Gastrocnemius medialis (tissue), 4 donors: Measurements from ENCODE around the gene ZNF592. TPM values are rescaled to one million over a fixed set of nuclear protein-coding genes. Genes with fewer than 3 reads are reported as not detected.
A peak's percentile ranks its signal among the peaks of the same experiment; 100 is the strongest.

ENCODE experiments used
- ATAC-seq, 2 donors: fragments of 150-250 bp; one replicate each; pipeline ENCODE4 v1.9.1; 2016
- DNase-seq, 2 donors: peaks; one replicate each; pipeline ENCODE4 v3.0.0-alpha.2; 2019
- H3K27ac ChIP-seq, 4 donors: fragments of 200-600 bp; sonication (generic); 1 replicate in 1 of 4; 2 replicates in 3 of 4; pipeline ENCODE4 v1.5.1; 2016 to 2018; ENCODE audit warnings: mild to moderate bottlenecking in 2 of 4, moderate library complexity in 1 of 4
- H3K27me3 ChIP-seq, 3 donors: fragments of 200-600 bp; sonication (generic) in 2 of 3; 1 replicate in 1 of 3; 2 replicates in 2 of 3; pipeline versions ENCODE4 v1.5.1 to v1.6.0; 2016 to 2019; ENCODE audit warnings: mild to moderate bottlenecking in 1 of 3, moderate library complexity in 1 of 3
- H3K36me3 ChIP-seq, 2 donors: fragments of 200-600 bp; sonication (generic) in 1 of 2; one replicate each; pipeline ENCODE4 v1.5.1; 2017 to 2018
- H3K4me1 ChIP-seq, 2 donors: fragments of 200-600 bp; sonication (generic) in 1 of 2; one replicate each; pipeline ENCODE4 v1.5.1; 2016 to 2017; ENCODE audit warnings: mild to moderate bottlenecking in 2 of 2
- H3K4me3 ChIP-seq, 4 donors: fragments of 200-600 bp; sonication (generic) in 3 of 4; 1 replicate in 1 of 4; 2 replicates in 3 of 4; pipeline ENCODE4 v1.5.1; 2016 to 2019; ENCODE audit warnings: mild to moderate bottlenecking in 2 of 4
- H3K9me3 ChIP-seq, 3 donors: fragments of 200-600 bp; sonication (generic) in 2 of 3; 1 replicate in 1 of 3; 2 replicates in 2 of 3; pipeline ENCODE4 v1.5.1; 2016 to 2019
- POLR2A ChIP-seq, 2 donors: fragments of 450-650 bp; IDR thresholded peaks; one replicate each; pipeline ENCODE4 v1.6.1; 2017; ENCODE audit warnings: antibody characterized with exemption in 2 of 2, mild to moderate bottlenecking in 2 of 2, moderate library complexity in 2 of 2
- in situ Hi-C, 4 donors: fragments of 200-750 bp; cut with MboI; loops; one replicate each; pipeline versions ENCODE4 v1.15.0 to v1.8.0; 2017; ENCODE audit warnings: low sequenced_read_pairs in 4 of 4
- intact Hi-C: fragments of 100-400 bp; cut with DNase I; formaldehyde crosslinking; loops from one replicate; pipeline ENCODE4 v1.15.1; 2023; ENCODE audit warnings: low total_unique reads
- total RNA-seq, 4 donors: library from RNA; depleted of rRNA; stranded (reverse); fragments of >200 nt; gene quantifications; one replicate each; pipeline versions ENCODE4 v1.1.0 to v1.2.3, GENCODE V29; 2016
- TF ChIP-seq, protein P1 (sequence below), 5 experiments: fragments of 450-650 bp in 3 of 5; fragments of 200-600 bp in 2 of 5; sonication (generic) in 2 of 5; IDR thresholded peaks in 4 of 5; conservative IDR thresholded peaks in 1 of 5; 1 replicate in 4 of 5; 2 replicates in 1 of 5; pipeline ENCODE4 v1.5.1; 2016 to 2019; ENCODE audit warnings: antibody characterized with exemption in 5 of 5, mild to moderate bottlenecking in 3 of 5, moderate library complexity in 3 of 5

ZNF592 gene
- total RNA-seq, 4 donors from 2014 or later = 30.0 to 49.2 (median 33.8) TPM

DNA sequence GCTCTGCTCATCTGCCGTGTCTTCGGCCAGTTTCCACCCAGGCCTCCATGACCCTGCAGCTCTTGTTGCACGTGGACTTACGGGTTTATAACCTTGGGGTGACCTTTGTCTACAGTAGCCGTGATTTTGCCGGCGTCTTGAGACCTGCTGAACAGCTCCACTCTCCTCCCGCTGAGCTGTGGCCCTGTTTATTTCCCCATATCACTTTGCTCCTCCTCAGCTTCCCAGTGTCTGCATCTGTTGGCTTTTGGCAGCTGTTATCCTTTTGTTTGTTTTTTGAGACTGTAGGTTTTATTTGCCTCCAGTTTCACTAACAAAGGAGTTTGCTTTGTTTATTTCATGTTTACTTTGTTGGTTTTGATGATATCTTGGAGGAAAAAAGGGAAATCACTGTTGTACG is 106.7 kb downstream of the ZNF592 start:
- peak overlapping the region; percentile 76 to 86 (median 80) for H3K27ac ChIP-seq
- in situ Hi-C loops = no loop called here
- DNase-seq = no peak
- no peaks in the 10 kb centered on the region for H3K9me3 ChIP-seq
- peaks cover 42 to 45% of the 10 kb centered on the region in 2 donors for H3K4me1 ChIP-seq
- H3K4me3 ChIP-seq = no peak overlapping the region
- no peaks in the 10 kb centered on the region for H3K27me3 ChIP-seq
- TF ChIP-seq, protein P1, sequence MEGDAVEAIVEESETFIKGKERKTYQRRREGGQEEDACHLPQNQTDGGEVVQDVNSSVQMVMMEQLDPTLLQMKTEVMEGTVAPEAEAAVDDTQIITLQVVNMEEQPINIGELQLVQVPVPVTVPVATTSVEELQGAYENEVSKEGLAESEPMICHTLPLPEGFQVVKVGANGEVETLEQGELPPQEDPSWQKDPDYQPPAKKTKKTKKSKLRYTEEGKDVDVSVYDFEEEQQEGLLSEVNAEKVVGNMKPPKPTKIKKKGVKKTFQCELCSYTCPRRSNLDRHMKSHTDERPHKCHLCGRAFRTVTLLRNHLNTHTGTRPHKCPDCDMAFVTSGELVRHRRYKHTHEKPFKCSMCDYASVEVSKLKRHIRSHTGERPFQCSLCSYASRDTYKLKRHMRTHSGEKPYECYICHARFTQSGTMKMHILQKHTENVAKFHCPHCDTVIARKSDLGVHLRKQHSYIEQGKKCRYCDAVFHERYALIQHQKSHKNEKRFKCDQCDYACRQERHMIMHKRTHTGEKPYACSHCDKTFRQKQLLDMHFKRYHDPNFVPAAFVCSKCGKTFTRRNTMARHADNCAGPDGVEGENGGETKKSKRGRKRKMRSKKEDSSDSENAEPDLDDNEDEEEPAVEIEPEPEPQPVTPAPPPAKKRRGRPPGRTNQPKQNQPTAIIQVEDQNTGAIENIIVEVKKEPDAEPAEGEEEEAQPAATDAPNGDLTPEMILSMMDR (IDR thresholded peaks at IDR 0.05 in 4 of 5, conservative IDR thresholded peaks at IDR 0.05 in 1 of 5) = no peak
- TF ChIP-seq POLR2A (IDR thresholded peaks at IDR 0.05) = no peak
- peaks cover 0 to 55% of the 10 kb centered on the region in 2 donors for H3K36me3 ChIP-seq
- intact Hi-C loops = no loop called here
- ATAC-seq = peak in 1 of 2 donors; percentile 34

DNA sequence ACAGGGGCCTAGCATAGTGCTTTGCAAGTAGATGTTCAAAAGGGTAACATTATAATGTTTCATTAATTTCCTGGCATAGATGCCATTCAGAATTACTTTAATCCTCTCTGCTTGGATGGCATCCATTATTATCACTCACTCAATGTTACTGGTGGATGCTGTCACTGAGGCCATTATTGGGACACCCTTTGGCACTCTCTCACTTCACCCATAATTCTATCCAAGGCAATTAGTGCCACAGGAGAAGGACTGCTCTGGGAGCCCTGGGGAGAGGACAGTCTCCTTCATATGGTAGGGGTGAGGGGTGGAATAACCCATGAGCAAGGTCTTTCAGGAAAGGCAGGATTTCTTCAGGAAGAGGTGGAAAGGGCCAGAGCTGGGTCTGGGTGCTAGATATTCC is 107.4 kb downstream of the ZNF592 start:
- ATAC-seq (no peak), DNase-seq (no peak)
- Histone ChIP-seq H3K27ac (peak overlapping the region; percentile 76 to 86 (median 80)), H3K36me3 (peaks cover 0 to 61% of the 10 kb centered on the region in 2 donors), H3K4me3 (no peak overlapping the region), H3K4me1 (peaks cover 41 to 42% of the 10 kb centered on the region in 2 donors), H3K27me3 (no peaks in the 10 kb centered on the region), H3K9me3 (no peaks in the 10 kb centered on the region)
- in situ Hi-C loops = no loop called here
- intact Hi-C loops = no loop called here
- TF ChIP-seq, protein P1 (IDR thresholded peaks at IDR 0.05 in 4 of 5, conservative IDR thresholded peaks at IDR 0.05 in 1 of 5) = no peak
- no peak for TF ChIP-seq POLR2A (IDR thresholded peaks at IDR 0.05)

Other genes with a start within 250 kb of the ZNF592 start
- gene ZSCAN2, start 147.6 kb upstream of the ZNF592 start, total RNA-seq = 10 to 100 TPM in 1 of 4 donors, 1 to 10 TPM in 3; 6.1 to 10.3 (median 8.6) TPM
- gene WDR73, start 94.3 kb upstream of the ZNF592 start, total RNA-seq = 10 to 100 TPM in 3 of 4 donors, 1 to 10 TPM in 1; 6.7 to 11.7 (median 10.3) TPM
- 1 to 10 TPM in 2 of 4 donors, under 1 TPM in 1, not detected in 1; 0.94 to 1.6 (median 1.6) TPM for gene NMB, start 90.4 kb upstream of the ZNF592 start, total RNA-seq
- 100 to 1,000 TPM in 3 of 4 donors, 10 to 100 TPM in 1; 90.2 to 127 (median 118) TPM for gene SEC11A, start 32.5 kb upstream of the ZNF592 start, total RNA-seq
- 100 to 1,000 TPM; 131 to 406 (median 305) TPM for gene ALPK3, start 68.8 kb downstream of the ZNF592 start, total RNA-seq
- gene SLC28A1, start 136.1 kb downstream of the ZNF592 start, total RNA-seq = under 1 TPM in 1 of 4 donors, not detected in 3; 0.47 TPM
- 10 to 100 TPM in 3 of 4 donors, 1 to 10 TPM in 1; 6.3 to 20.6 (median 13.9) TPM for gene PDE8A, start 233.3 kb downstream of the ZNF592 start, total RNA-seq